ENCODE results near the gene MRPL52. TPM values are rescaled to one million over a fixed set of nuclear protein-coding genes. Genes with fewer than 3 reads are reported as not detected.

The MRPL52 gene
- total RNA-seq, 4 donors from 2014 or later: 35.5 to 84.5 (median 74.2) TPM

DNA sequence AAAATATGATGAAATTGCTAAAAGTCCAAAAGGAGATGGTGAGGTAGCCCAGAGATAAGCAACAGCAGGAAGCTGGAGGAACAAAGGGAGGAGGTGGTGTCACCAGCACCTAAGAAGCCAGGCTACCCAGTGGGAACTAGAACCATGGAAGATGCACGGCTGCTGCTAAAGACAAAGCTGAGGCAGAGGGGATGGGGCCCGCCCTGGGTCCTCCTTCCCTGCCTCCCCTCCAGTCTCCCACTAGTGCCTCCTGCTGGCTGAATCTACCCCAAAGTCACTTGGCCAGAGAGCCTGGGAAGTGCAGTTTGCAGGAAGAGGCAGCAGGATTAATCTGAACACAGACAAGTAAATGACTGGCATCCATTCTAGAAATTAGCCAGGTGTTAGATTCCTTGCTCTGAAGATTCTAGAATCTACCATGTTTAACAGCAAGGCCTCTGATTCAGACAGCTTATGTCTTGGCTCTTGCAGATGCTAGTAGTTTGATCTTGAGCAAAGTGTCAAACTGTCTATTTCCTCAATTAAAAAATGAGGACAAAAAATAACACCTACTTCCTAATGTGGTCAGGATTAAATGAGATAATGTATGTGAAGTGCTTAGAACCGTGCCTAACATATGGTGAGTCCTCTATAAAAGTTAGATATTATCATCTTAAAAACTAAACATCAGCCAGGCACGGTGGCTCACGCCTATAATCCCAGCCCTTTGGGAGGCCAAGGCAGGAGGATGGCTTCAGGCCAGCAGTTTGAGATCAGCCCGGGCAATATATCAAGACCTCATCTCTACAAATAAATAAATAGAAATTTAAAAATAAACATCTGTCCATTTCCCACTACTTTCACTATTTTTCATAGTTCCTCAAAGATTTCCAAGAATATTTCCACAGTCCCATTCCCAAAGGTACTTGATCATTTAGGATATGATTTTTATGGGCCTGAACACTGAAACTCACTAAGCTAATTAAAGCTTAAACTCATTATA lies 36.0 kb downstream of the MRPL52 start:
- H3K4me3 ChIP-seq: no peak overlapping the region
- WGBS: 52% methylated on average over 6 of the region's 6 CpGs
- H3K4me1 ChIP-seq: peaks cover 11% of the 10 kb centered on the region
- no peaks in the 10 kb centered on the region for H3K27me3 ChIP-seq
- no peak overlapping the region for H3K27ac ChIP-seq
- DNase-seq (ENCODE audit: low spot score in 2 of 2): no peak
- no peak for TF ChIP-seq POLR2A (IDR thresholded peaks at IDR 0.05)
- TF ChIP-seq, protein P1, sequence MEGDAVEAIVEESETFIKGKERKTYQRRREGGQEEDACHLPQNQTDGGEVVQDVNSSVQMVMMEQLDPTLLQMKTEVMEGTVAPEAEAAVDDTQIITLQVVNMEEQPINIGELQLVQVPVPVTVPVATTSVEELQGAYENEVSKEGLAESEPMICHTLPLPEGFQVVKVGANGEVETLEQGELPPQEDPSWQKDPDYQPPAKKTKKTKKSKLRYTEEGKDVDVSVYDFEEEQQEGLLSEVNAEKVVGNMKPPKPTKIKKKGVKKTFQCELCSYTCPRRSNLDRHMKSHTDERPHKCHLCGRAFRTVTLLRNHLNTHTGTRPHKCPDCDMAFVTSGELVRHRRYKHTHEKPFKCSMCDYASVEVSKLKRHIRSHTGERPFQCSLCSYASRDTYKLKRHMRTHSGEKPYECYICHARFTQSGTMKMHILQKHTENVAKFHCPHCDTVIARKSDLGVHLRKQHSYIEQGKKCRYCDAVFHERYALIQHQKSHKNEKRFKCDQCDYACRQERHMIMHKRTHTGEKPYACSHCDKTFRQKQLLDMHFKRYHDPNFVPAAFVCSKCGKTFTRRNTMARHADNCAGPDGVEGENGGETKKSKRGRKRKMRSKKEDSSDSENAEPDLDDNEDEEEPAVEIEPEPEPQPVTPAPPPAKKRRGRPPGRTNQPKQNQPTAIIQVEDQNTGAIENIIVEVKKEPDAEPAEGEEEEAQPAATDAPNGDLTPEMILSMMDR (IDR thresholded peaks at IDR 0.05): no peak
- no peak for TF ChIP-seq EP300 (IDR thresholded peaks at IDR 0.05)
- TF ChIP-seq POLR2AphosphoS5 (IDR thresholded peaks at IDR 0.05): no peak
- H3K9me3 ChIP-seq: no peaks in the 10 kb centered on the region
- no peaks in the 10 kb centered on the region for H3K36me3 ChIP-seq

DNA sequence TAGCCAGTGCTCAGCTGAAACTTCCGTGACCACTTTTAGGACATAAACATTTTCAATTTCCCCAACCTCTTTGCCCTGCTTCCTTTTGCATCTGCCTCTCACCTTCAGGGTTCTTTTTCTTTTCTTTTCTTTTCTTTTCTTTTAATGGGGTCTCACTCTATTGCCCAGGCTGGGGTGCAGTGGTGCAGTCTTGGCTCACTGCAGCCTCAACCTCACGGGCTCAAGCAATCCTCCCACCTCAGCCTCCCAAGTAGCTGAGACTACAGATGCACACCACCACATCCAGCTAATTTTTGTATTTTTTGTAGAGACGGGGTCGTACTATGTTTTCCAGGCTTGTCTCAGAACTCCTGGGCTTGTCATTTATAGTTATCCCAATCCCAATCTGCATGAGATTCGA lies 37.2 kb downstream of the MRPL52 start:
- TF ChIP-seq, protein P1 (IDR thresholded peaks at IDR 0.05): no peak
- no peak for TF ChIP-seq POLR2AphosphoS5 (IDR thresholded peaks at IDR 0.05)
- no peak for TF ChIP-seq POLR2A (IDR thresholded peaks at IDR 0.05)
- no peak for TF ChIP-seq EP300 (IDR thresholded peaks at IDR 0.05)
- no peaks in the 10 kb centered on the region for H3K27me3 ChIP-seq
- H3K4me3 ChIP-seq: no peak overlapping the region
- no peaks in the 10 kb centered on the region for H3K9me3 ChIP-seq
- WGBS: 95% methylated on average over 5 of the region's 5 CpGs
- no peak for DNase-seq (ENCODE audit: low spot score in 2 of 2)
- peaks cover 15% of the 10 kb centered on the region for H3K4me1 ChIP-seq
- no peaks in the 10 kb centered on the region for H3K36me3 ChIP-seq
- H3K27ac ChIP-seq: no peak overlapping the region

DNA sequence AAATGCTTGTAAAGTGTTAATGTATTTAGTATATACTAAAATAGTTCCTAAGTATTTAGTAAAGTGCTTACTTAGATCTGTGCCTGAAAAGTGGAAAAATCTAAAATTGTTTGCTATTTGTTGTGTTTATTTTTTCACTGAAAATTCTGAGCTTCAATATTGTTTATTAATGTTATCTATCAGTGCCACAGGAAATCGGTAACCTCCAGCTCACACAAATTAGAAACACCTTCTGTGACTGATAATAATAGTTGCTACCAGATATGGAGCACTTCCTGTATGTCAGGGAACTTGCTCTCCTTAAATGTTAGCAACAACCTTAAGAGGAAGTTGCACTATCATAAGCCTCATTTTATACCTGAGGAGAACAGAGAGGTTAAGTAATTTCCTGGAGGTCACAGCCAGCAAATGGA lies 41.1 kb downstream of the MRPL52 start:
- TF ChIP-seq POLR2A (IDR thresholded peaks at IDR 0.05): no peak
- TF ChIP-seq, protein P1 (IDR thresholded peaks at IDR 0.05): no peak
- TF ChIP-seq EP300 (IDR thresholded peaks at IDR 0.05): no peak
- TF ChIP-seq POLR2AphosphoS5 (IDR thresholded peaks at IDR 0.05): no peak
- H3K9me3 ChIP-seq: no peaks in the 10 kb centered on the region
- no peak for DNase-seq (ENCODE audit: low spot score in 2 of 2)
- H3K4me1 ChIP-seq: peaks cover 28% of the 10 kb centered on the region
- peak overlapping the region; percentile 86 for H3K4me3 ChIP-seq
- peak overlapping the region; percentile 98 for H3K27ac ChIP-seq
- H3K36me3 ChIP-seq: peaks cover 27% of the 10 kb centered on the region
- WGBS: 4% methylated on average over 1 of the region's 1 CpG
- H3K27me3 ChIP-seq: no peaks in the 10 kb centered on the region

DNA sequence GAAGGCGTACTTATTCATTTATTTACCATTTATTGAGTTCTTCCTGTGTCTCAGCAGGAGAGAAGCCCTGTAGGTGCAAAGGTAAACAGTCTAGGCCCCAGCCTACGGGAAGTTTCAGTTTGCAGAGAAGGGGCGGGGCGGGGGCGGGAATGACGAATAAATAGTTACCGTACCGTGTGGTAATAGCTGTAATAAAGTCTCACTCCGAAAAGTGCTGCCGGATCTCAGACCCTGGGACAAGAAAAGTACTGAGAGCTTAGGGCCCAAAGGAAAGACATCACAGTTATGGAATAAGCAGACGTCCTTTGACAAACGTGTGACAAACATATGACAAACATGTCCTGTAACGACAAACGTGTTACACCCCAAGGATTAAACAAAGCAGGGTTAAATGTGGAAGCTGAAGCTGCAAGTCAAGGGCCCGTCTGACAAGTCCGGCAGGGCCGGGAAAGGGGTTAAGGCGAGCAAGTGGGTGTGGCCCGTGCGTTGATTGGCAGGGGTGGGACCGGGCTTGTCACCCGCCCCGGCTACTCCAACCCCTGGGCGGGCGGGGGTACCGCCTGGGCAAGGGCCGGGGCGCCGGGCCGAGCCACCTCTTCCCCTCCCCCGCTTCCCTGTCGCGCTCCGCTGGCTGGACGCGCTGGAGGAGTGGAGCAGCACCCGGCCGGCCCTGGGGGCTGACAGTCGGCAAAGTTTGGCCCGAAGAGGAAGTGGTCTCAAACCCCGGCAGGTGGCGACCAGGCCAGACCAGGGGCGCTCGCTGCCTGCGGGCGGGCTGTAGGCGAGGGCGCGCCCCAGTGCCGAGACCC lies 41.7 kb downstream of the MRPL52 start, which contains the start of gene LRP10:
TSS of gene LRP10 (plus strand) at position 517 of the 809 bp plus-strand sequence. CDS start 564 bp downstream, outside the sequence.
- DNase-seq (ENCODE audit: low spot score in 2 of 2): peak; percentile 96 to 97
- peaks cover 28% of the 10 kb centered on the region for H3K4me1 ChIP-seq
- H3K27me3 ChIP-seq: no peaks in the 10 kb centered on the region
- TF ChIP-seq POLR2A (IDR thresholded peaks at IDR 0.05) (peak in 1 of 2 donors; percentile 75), EP300 (IDR thresholded peaks at IDR 0.05) (no peak), POLR2AphosphoS5 (IDR thresholded peaks at IDR 0.05) (peak; percentile 55 to 78 (median 64))
- H3K27ac ChIP-seq: peak within 1 kb of the TSS; percentile 98
- H3K9me3 ChIP-seq: no peaks in the 10 kb centered on the region
- WGBS: under 1% methylated on average over 34 of the region's 50 CpGs
- peaks cover 33% of the 10 kb centered on the region for H3K36me3 ChIP-seq
- H3K4me3 ChIP-seq: peak within 1 kb of the TSS; percentile 86

DNA sequence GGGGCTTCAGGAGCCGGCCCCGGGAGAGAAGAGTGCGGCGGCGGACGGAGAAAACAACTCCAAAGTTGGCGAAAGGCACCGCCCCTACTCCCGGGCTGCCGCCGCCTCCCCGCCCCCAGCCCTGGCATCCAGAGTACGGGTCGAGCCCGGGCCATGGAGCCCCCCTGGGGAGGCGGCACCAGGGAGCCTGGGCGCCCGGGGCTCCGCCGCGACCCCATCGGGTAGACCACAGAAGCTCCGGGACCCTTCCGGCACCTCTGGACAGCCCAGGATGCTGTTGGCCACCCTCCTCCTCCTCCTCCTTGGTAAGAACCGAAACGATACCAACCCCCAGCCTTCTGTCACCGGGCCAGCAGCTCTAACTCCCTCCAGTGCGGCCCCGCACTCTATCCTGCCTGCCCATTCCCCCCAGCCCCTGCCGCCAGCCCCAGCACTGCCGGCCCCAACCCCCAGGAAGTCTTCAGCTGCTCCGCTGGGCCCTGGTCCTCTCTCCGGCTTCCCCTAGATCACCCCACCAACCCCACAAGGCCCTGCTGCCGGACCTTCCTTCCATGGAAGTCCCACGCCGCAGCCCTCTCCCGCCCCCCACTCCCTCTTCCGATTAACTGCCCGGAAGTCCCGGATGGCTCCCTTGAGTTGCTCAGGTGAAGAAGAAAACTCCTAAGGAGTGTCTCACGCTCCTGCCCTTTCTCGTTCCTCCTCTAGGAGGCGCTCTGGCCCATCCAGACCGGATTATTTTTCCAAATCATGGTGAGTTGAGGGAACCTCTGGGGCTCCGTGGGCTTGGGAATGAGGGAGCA lies 42.5 kb downstream of the MRPL52 start:
- under 1% methylated on average over 33 of the region's 45 CpGs for WGBS
- TF ChIP-seq, protein P1 (IDR thresholded peaks at IDR 0.05): peak; percentile 93 to 96
- TF ChIP-seq POLR2A (IDR thresholded peaks at IDR 0.05): no peak
- TF ChIP-seq POLR2AphosphoS5 (IDR thresholded peaks at IDR 0.05): no peak
- TF ChIP-seq EP300 (IDR thresholded peaks at IDR 0.05): no peak
- peak; percentile 91 to 92 for DNase-seq (ENCODE audit: low spot score in 2 of 2)

More for the DNA sequence above, 42.5 kb downstream of the MRPL52 start:
- Histone ChIP-seq H3K27me3 (no peaks in the 10 kb centered on the region), H3K4me1 (peaks cover 28% of the 10 kb centered on the region), H3K36me3 (peaks cover 41% of the 10 kb centered on the region), H3K27ac (peak overlapping the region; percentile 98), H3K9me3 (no peaks in the 10 kb centered on the region), H3K4me3 (peak overlapping the region; percentile 86)

Measured in suprapubic skin (tissue), 4 donors.